ENCODE data around the gene LPAR3.

The LPAR3 gene

GRCh38 chr1:84785271-84786036, 107.6 kb downstream of the LPAR3 start:
- Histone ChIP-seq H3K4me3 (ENCODE audit: low read depth, low read length) (no peak overlapping the region), H3K9me3 (no peaks in the 10 kb centered on the region), H3K36me3 (no peaks in the 10 kb centered on the region), H3K4me1 (no peaks in the 10 kb centered on the region), H3K27me3 (no peaks in the 10 kb centered on the region)
- no peak for DNase-seq
- no peak for TF ChIP-seq CTCF (IDR thresholded peaks at IDR 0.05; ENCODE audit: low read depth, low read length)

DNA sequence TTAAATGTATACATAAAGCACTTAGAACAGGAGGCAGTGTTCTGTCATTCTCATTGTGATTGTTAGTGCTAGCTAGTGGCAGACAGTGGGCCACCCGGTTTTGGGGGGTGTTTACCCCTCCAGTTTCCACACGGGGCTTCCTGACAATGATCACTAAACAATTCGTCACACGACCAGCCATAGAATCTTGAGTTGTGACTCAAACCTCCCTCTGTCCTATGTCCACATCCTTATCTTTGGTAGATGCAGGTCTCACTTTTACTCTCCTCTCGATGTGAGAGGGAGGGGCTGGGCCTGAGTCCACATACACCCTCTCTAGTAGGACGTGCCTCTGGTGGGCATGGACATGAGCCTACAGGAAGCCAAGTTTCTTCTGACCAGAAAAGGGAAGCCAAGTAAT, 110.1 kb downstream of the LPAR3 start:
- no peak for DNase-seq
- no peaks in the 10 kb centered on the region for H3K27me3 ChIP-seq
- H3K9me3 ChIP-seq, result no peaks in the 10 kb centered on the region
- H3K4me1 ChIP-seq, result no peaks in the 10 kb centered on the region
- H3K4me3 ChIP-seq (ENCODE audit: low read depth, low read length), result no peak overlapping the region
- no peaks in the 10 kb centered on the region for H3K36me3 ChIP-seq
- no peak for TF ChIP-seq CTCF (IDR thresholded peaks at IDR 0.05; ENCODE audit: low read depth, low read length)

DNA sequence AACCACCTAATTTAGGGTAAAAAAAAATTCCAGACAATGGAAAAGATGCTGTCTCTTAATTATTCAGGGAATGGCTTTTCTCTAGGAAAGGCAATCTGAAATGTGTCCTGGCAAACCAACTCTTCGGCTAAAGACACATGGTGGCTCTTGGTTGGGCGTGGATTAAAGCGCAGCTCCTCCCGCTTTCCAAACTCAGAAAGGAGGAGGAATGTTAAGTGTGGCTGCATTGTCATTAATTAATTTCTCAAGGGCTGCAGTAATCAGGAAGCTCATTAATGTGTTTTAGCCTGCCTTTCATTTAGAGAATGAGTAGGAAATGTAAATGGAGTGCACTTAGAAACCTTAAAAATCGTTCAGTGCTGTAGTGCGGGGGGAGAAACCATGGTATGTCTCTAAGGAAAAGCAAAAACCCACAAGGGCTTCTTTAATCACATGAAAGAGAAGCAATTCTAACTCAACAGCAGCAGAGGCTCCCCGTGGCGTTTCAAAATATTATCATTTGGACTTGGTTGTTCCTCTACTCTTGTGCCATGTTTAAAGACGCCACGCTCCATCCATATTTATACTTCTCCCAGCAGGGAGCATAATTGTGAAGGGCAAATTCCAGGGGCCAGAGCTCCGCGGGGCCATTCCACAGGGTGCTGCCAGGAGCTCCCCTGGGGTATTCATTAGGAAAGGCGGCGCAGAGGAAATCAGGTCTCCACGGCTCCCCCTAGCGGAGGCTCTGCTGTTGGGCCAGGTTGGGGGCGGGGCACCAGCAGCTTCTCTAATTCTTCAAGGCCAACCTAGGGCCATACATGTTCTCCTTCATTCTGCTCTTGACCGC, 110.8 kb downstream of the LPAR3 start:
- Histone ChIP-seq H3K27me3 (no peaks in the 10 kb centered on the region), H3K4me1 (no peaks in the 10 kb centered on the region), H3K4me3 (ENCODE audit: low read depth, low read length) (no peak overlapping the region), H3K9me3 (no peaks in the 10 kb centered on the region), H3K36me3 (no peaks in the 10 kb centered on the region)
- DNase-seq, result peak; percentile 66
- peak; percentile 54 for TF ChIP-seq CTCF (IDR thresholded peaks at IDR 0.05; ENCODE audit: low read depth, low read length)

DNA sequence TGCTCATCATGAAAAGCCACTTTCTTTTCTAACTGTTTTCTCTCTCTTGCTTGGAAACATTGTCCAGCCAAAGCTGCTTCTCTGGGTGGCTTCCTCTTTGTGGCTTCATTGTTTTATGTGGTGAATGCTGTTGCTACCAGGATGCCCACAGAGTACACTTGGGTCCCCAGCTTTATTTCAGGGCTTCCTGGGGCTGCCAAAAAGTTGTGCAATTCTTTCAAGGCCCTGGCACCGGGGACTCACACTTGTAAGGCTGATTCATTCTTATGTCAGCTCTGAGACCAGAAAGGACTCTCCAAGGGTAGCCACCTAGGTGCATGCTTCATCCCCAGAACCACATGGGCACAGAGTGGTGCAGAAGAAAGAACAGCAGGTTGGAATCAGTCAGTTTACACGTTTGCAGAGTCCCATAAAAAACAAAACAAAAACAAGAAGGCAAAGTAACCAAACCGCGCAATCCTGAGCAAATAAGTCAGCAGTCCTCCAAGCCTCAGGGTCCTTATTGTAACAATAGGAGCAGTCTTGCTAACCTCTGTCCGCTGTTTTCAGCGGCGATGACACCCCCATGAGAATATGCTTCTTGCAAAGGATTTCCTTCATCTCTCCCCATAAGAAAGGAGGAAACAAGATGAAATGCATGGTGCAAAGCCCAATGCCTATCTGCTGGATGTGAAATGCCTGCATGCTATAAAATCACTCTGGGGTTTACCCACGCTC, 112.8 kb downstream of the LPAR3 start:
- H3K4me3 ChIP-seq (ENCODE audit: low read depth, low read length), result no peak overlapping the region
- no peaks in the 10 kb centered on the region for H3K27me3 ChIP-seq
- TF ChIP-seq CTCF (IDR thresholded peaks at IDR 0.05; ENCODE audit: low read depth, low read length), result no peak
- H3K4me1 ChIP-seq, result no peaks in the 10 kb centered on the region
- DNase-seq, result no peak
- no peaks in the 10 kb centered on the region for H3K36me3 ChIP-seq
- H3K9me3 ChIP-seq, result no peaks in the 10 kb centered on the region

DNA sequence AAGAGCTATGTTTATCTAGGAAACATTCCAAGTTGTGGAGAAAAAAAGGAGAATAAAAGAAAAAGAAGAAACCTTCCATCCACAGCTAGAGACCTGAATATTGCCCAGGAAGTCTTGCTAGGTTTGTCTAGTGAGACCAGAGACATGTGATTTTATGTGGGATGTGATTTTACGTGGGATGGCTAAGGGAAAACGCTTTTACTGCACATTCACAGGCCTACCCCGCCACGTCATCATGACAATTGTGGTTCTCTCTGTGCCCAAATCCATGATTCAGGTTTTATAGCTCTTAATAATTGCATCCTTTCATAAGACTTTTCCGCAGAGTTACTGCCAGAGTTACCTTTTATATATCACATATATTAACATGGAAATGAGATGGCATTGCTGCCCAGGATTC, 116.4 kb downstream of the LPAR3 start:
- Histone ChIP-seq H3K4me1 (no peaks in the 10 kb centered on the region), H3K9me3 (no peaks in the 10 kb centered on the region), H3K4me3 (ENCODE audit: low read depth, low read length) (no peak overlapping the region), H3K36me3 (no peaks in the 10 kb centered on the region), H3K27me3 (no peaks in the 10 kb centered on the region)
- no peak for TF ChIP-seq CTCF (IDR thresholded peaks at IDR 0.05; ENCODE audit: low read depth, low read length)
- DNase-seq, result no peak
